Hematopoietic multipotent progenitor cell treated with erythropoietin and hydrocortisone succinate and interleukin-3 and kit ligand, for 15 days (in vitro differentiated cells): ENCODE measurements around the gene RGPD3.
"Not testable (repeated sequence)": the region's sequence is repeated elsewhere in the genome, so short reads cannot be mapped to it uniquely, and the experiment has no call there.

ENCODE experiments used
- DNase-seq: peaks from one replicate; pipeline ENCODE4 v3.0.0-alpha.2; 2015; ENCODE audit warnings: low spot score

RGPD3 gene

GRCh38 chr2:106479563-106479962, 11.3 kb upstream of the RGPD3 start:
- DNase-seq: not testable (repeated sequence)

GRCh38 chr2:106477647-106478046, 9.4 kb upstream of the RGPD3 start:
- not testable (repeated sequence) for DNase-seq

- not testable (repeated sequence) for DNase-seq
Measured at GRCh38 chr2:106470658-106471057, 2.4 kb upstream of the RGPD3 start.

- not testable (repeated sequence) for DNase-seq
Measured at GRCh38 chr2:106467516-106467915, 697 bp downstream of the RGPD3 start.

- not testable (repeated sequence) for DNase-seq
Measured at GRCh38 chr2:106461882-106462281, 6.3 kb downstream of the RGPD3 start.

- not testable (repeated sequence) for DNase-seq
Measured at GRCh38 chr2:106390680-106391079, 77.5 kb downstream of the RGPD3 start.

- not testable (repeated sequence) for DNase-seq
Measured at GRCh38 chr2:106388814-106389410, 79.3 kb downstream of the RGPD3 start.

- DNase-seq: not testable (repeated sequence)
Measured at GRCh38 chr2:106384548-106384947, 83.7 kb downstream of the RGPD3 start.

- DNase-seq: not testable (repeated sequence)
Measured at GRCh38 chr2:106381867-106382266, 86.3 kb downstream of the RGPD3 start.

- DNase-seq: not testable (repeated sequence)
Measured at GRCh38 chr2:106379567-106379966, 88.6 kb downstream of the RGPD3 start.

GRCh38 chr2:106369182-106369581, 99.0 kb downstream of the RGPD3 start:
- DNase-seq: not testable (repeated sequence)

GRCh38 chr2:106366204-106366885, 101.9 kb downstream of the RGPD3 start:
- no peak for DNase-seq

- DNase-seq: no peak
Measured at GRCh38 chr2:106363791-106364190, 104.4 kb downstream of the RGPD3 start.

GRCh38 chr2:106362789-106363188, 105.4 kb downstream of the RGPD3 start:
- no peak for DNase-seq

GRCh38 chr2:106359512-106359911, 108.7 kb downstream of the RGPD3 start:
- DNase-seq: no peak

GRCh38 chr2:106358521-106358920, 109.7 kb downstream of the RGPD3 start:
- no peak for DNase-seq

GRCh38 chr2:106358081-106358480, 110.1 kb downstream of the RGPD3 start:
- no peak for DNase-seq

GRCh38 chr2:106356291-106356690, 111.9 kb downstream of the RGPD3 start:
- DNase-seq: no peak

- no peak for DNase-seq
Measured at GRCh38 chr2:106353676-106354075, 114.5 kb downstream of the RGPD3 start.

GRCh38 chr2:106350980-106351379, 117.2 kb downstream of the RGPD3 start:
- DNase-seq: no peak

- DNase-seq: no peak
Measured at GRCh38 chr2:106344302-106344701, 123.9 kb downstream of the RGPD3 start.

- DNase-seq: no peak
Measured at GRCh38 chr2:106343274-106343673, 124.9 kb downstream of the RGPD3 start.

- no peak for DNase-seq
Measured at GRCh38 chr2:106342831-106343251, 125.4 kb downstream of the RGPD3 start.

- no peak for DNase-seq
Measured at GRCh38 chr2:106341666-106342065, 126.5 kb downstream of the RGPD3 start.
